K562 (cell line): ENCODE results near the gene EBF4. TPM values are rescaled to one million over a fixed set of nuclear protein-coding genes. Genes with fewer than 3 reads are reported as not detected.

Experiments used
- BRD4 ChIP-seq: fragments of 200-600 bp; sonication (generic); IDR thresholded peaks from 2 replicates; pipeline ENCODE4 v1.6.1; 2017; ENCODE audit warnings: inconsistent platforms
- CHCHD3 ChIP-seq: fragments of 250-450 bp; sonication (Bioruptor Pico); IDR thresholded peaks from 2 replicates; pipeline ENCODE4 v2.1.2; 2022; ENCODE audit warnings: mild to moderate bottlenecking
- GATAD2A ChIP-seq: fragments of 450-650 bp; IDR thresholded peaks from 2 replicates; pipeline ENCODE4 v1.6.1; 2017
- HDAC3 ChIP-seq: fragments of 450-650 bp; IDR thresholded peaks from 2 replicates; pipeline ENCODE4 v1.6.1; 2018; ENCODE audit warnings: borderline replicate concordance, mild to moderate bottlenecking, moderate library complexity; ENCODE audit not compliant: partially characterized antibody
- HDAC6 ChIP-seq: IDR thresholded peaks from 2 replicates; pipeline ENCODE4 v1.6.1; 2012; ENCODE audit warnings: low read depth, mild to moderate bottlenecking, control low read depth, inconsistent platforms, low read length, moderate library complexity
- MIER1 ChIP-seq: fragments of 450-650 bp; IDR thresholded peaks from 2 replicates; pipeline ENCODE4 v1.6.1; 2016; ENCODE audit warnings: antibody characterized with exemption, mild to moderate bottlenecking, low read depth
- MXI1 ChIP-seq: IDR thresholded peaks from 2 replicates; pipeline ENCODE4 v1.6.1; 2011; ENCODE audit warnings: low read depth, mild to moderate bottlenecking, improper control_type of control experiment, low read length
- MYNN ChIP-seq, 2 experiments: sonication (generic); formaldehyde crosslinking in 1 of 2; IDR thresholded peaks; 2 replicates each; pipeline versions ENCODE4 v1.5.0 to v1.6.1; 2016 to 2020; ENCODE audit warnings: antibody characterized with exemption in 1 of 2, missing genetic modification reagents in 1 of 2
- NONO ChIP-seq, 2 experiments: fragments of 200-400 bp in 1 of 2; fragments of 450-650 bp in 1 of 2; formaldehyde crosslinking in 1 of 2; IDR thresholded peaks; 2 replicates each; pipeline ENCODE4 v1.6.1; 2017; ENCODE audit warnings: low read depth in 2 of 2, mild to moderate bottlenecking in 2 of 2, moderate library complexity in 2 of 2, low read length in 1 of 2
- POLR2AphosphoS2 ChIP-seq: IDR thresholded peaks from 2 replicates; pipeline ENCODE4 v1.6.1; 2012; ENCODE audit warnings: low read length, improper control_type of control experiment
- PRMT5 ChIP-seq: sonication (generic); formaldehyde crosslinking; IDR thresholded peaks from 2 replicates; pipeline ENCODE4 v1.5.0; 2020; ENCODE audit warnings: missing genetic modification reagents
- SIN3B ChIP-seq: fragments of 450-650 bp; IDR thresholded peaks from 2 replicates; pipeline ENCODE4 v1.6.1; 2017; ENCODE audit warnings: low read depth, mild to moderate bottlenecking, moderate library complexity
- SMARCE1 ChIP-seq: fragments of 450-650 bp; IDR thresholded peaks from 2 replicates; pipeline ENCODE4 v1.7.1; 2016; ENCODE audit warnings: mild to moderate bottlenecking
- SREBF2 ChIP-seq: sonication (generic); formaldehyde crosslinking; IDR thresholded peaks from 2 replicates; pipeline ENCODE4 v1.4.0; 2020; ENCODE audit warnings: mild to moderate bottlenecking, missing genetic modification reagents
- ZNF184 ChIP-seq: sonication (generic); formaldehyde crosslinking; IDR thresholded peaks from 2 replicates; pipeline ENCODE4 v1.5.0; 2020; ENCODE audit warnings: missing genetic modification reagents
- ZNF316 ChIP-seq: fragments of 450-650 bp; IDR thresholded peaks from 2 replicates; pipeline ENCODE4 v1.6.1; 2016
- ZNF324 ChIP-seq: fragments of 250-450 bp; sonication (Bioruptor Pico); IDR thresholded peaks from 2 replicates; pipeline ENCODE4 v1.4.0; 2020; ENCODE audit warnings: mild to moderate bottlenecking
- ZNF583 ChIP-seq: fragments of 250-450 bp; sonication (Bioruptor Pico); IDR thresholded peaks from 2 replicates; pipeline ENCODE4 v1.4.0; 2020
- polyA plus RNA-seq, 8 experiments: library from polyadenylated mRNA; depleted of rRNA in 4 of 8; stranded (reverse) in 5 of 8; unstranded in 3 of 8; fragments of >200 nt; fragmentation: Nextera tagmentation in 2 of 8; fragmentation: Illumina TruSeq in 1 of 8; extraction: Ambion mirVana in 2 of 8; extraction: Trizol in 1 of 8; gene quantifications; 2 replicates each; pipeline versions ENCODE4 v1.2.1 to v1.2.3, GENCODE V29; 2011 to 2014; ENCODE audit warnings: inconsistent platforms in 1 of 8, missing spikeins in 1 of 8
- total RNA-seq, 7 experiments: library from RNA; depleted of rRNA in 6 of 7; stranded (reverse); fragments of >200 nt in 6 of 7; fragmentation: Illumina TruSeq in 2 of 7; extraction: Trizol in 2 of 7; gene quantifications; 2 replicates each; pipeline versions ENCODE4 v1.2.1 to v1.2.3, GENCODE V29; 2011 to 2021; ENCODE audit warnings: low replicate concordance in 1 of 7
- TF ChIP-seq, protein P1 (sequence below): IDR thresholded peaks from 2 replicates; pipeline ENCODE4 v1.6.1; 2011; ENCODE audit not compliant: insufficient read length; ENCODE audit errors: extremely low read depth
- TF ChIP-seq, protein P2 (sequence below), 2 experiments: fragments of 450-650 bp; IDR thresholded peaks; 2 replicates each; pipeline ENCODE4 v1.6.1; 2018; ENCODE audit warnings: mild to moderate bottlenecking in 2 of 2, low read depth in 1 of 2; ENCODE audit not compliant: partially characterized antibody in 2 of 2
- TF ChIP-seq, protein P3 (sequence below): IDR thresholded peaks from 2 replicates; pipeline ENCODE4 v1.6.1; 2014; ENCODE audit warnings: antibody characterized with exemption

EBF4 gene
- total and polyA plus RNA-seq, 9 of the 15 experiments (the other 6 are each of a cell fraction or from before 2014, with no cell fraction given), result 0.09 TPM; not detected in 8

DNA sequence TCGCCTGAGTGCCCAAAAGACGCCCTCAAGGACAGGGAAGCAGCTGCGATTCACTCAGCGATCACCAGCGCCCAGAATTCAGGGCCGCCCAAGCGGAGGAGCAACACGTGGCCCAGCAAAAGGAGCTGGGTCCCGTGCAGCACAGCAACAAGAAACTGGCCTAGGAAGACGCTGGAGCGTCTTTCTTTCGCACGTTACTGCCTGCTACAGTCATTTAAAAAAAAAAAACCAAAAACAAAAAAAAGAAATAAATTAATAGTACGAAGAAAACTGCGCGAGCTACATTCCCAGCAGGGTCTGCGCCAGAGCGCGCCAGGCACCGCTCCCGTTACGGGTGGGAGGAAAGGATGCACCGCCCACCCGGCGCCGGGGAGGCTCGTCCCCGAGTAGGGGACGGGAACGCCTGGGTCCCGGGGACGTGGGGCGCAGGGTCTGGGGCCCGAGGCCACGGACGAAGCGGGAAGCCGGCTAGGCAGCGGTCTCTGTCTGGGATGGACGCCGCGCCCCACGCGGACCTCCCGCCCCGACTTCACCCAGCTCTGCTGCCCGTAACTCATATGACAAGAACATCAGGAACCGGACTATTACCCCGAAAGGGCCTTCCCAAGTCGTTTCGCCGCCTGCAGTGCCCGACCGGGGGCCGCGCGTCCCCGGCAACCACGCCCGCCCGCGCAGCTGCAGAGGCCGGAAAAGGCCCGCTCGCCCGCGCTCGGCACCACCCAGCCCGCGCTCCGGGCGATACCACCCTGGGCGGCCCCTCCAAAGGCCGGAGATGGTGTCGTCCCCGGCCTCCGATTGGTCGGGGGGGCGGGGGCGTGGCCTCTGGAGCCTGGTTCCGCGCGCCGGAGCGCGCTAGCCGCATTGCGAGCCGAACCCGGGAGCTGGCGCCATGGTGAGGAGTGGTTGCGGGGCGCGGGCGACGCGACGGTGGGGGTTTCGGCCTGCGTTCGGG lies 40.5 kb upstream of the EBF4 start, which contains the start of gene NOP56 (continued):
- TF ChIP-seq CHCHD3, result no peak
- TF ChIP-seq SREBF2 (CRISPR knock-in tag), result no peak
- peak; percentile 98 for TF ChIP-seq NONO (IDR thresholded peaks at IDR 0.05; ENCODE audit: low read depth in 2 of 2, low read length in 1 of 2)
- no peak for TF ChIP-seq ZNF184 (CRISPR knock-in tag)
- peak; percentile 34; the same call in 1 of the 2 replicates for TF ChIP-seq MXI1
- no peak for TF ChIP-seq ZNF324 (CRISPR knock-in tag)
- TF ChIP-seq MYNN (IDR thresholded peaks at IDR 0.05), result no peak
- TF ChIP-seq MYNN (CRISPR knock-in tag; IDR thresholded peaks at IDR 0.05), result no peak
- TF ChIP-seq PRMT5, result no peak
- 0 out of 2 replicates have a peak, but pooled peaks have one; percentile 37 for TF ChIP-seq SMARCE1
- TF ChIP-seq POLR2AphosphoS2, result no peak
- no peak for TF ChIP-seq GATAD2A
- TF ChIP-seq HDAC3, result no peak
- TF ChIP-seq, protein P1, sequence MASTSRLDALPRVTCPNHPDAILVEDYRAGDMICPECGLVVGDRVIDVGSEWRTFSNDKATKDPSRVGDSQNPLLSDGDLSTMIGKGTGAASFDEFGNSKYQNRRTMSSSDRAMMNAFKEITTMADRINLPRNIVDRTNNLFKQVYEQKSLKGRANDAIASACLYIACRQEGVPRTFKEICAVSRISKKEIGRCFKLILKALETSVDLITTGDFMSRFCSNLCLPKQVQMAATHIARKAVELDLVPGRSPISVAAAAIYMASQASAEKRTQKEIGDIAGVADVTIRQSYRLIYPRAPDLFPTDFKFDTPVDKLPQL, result no peak
- TF ChIP-seq, protein P2, sequence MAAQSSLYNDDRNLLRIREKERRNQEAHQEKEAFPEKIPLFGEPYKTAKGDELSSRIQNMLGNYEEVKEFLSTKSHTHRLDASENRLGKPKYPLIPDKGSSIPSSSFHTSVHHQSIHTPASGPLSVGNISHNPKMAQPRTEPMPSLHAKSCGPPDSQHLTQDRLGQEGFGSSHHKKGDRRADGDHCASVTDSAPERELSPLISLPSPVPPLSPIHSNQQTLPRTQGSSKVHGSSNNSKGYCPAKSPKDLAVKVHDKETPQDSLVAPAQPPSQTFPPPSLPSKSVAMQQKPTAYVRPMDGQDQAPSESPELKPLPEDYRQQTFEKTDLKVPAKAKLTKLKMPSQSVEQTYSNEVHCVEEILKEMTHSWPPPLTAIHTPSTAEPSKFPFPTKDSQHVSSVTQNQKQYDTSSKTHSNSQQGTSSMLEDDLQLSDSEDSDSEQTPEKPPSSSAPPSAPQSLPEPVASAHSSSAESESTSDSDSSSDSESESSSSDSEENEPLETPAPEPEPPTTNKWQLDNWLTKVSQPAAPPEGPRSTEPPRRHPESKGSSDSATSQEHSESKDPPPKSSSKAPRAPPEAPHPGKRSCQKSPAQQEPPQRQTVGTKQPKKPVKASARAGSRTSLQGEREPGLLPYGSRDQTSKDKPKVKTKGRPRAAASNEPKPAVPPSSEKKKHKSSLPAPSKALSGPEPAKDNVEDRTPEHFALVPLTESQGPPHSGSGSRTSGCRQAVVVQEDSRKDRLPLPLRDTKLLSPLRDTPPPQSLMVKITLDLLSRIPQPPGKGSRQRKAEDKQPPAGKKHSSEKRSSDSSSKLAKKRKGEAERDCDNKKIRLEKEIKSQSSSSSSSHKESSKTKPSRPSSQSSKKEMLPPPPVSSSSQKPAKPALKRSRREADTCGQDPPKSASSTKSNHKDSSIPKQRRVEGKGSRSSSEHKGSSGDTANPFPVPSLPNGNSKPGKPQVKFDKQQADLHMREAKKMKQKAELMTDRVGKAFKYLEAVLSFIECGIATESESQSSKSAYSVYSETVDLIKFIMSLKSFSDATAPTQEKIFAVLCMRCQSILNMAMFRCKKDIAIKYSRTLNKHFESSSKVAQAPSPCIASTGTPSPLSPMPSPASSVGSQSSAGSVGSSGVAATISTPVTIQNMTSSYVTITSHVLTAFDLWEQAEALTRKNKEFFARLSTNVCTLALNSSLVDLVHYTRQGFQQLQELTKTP (IDR thresholded peaks at IDR 0.05; ENCODE audit: low read depth in 1 of 2, partially characterized antibody in 2 of 2), result no peak
- TF ChIP-seq SIN3B, result no peak; the same call in 1 of the 2 replicates
- no peak for TF ChIP-seq ZNF316
- peak; percentile 12; the same call in 1 of the 2 replicates for TF ChIP-seq BRD4
- no peak for TF ChIP-seq HDAC6
- no peak for TF ChIP-seq MIER1
- TF ChIP-seq, protein P3, sequence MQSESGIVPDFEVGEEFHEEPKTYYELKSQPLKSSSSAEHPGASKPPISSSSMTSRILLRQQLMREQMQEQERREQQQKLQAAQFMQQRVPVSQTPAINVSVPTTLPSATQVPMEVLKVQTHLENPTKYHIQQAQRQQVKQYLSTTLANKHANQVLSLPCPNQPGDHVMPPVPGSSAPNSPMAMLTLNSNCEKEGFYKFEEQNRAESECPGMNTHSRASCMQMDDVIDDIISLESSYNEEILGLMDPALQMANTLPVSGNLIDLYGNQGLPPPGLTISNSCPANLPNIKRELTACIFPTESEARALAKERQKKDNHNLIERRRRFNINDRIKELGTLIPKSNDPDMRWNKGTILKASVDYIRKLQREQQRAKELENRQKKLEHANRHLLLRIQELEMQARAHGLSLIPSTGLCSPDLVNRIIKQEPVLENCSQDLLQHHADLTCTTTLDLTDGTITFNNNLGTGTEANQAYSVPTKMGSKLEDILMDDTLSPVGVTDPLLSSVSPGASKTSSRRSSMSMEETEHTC, result no peak
- TF ChIP-seq ZNF583 (CRISPR knock-in tag), result no peak
